ENCODE data around the gene ATF1.
"Not testable (repeated sequence)": the region's sequence is repeated elsewhere in the genome, so short reads cannot be mapped to it uniquely, and the experiment has no call there.

GRCh38 chr12:50855679-50856078 lies 91.8 kb downstream of the ATF1 start:
- not testable (repeated sequence) for TF ChIP-seq POLR2A (IDR thresholded peaks at IDR 0.05)
- TF ChIP-seq, protein P1, sequence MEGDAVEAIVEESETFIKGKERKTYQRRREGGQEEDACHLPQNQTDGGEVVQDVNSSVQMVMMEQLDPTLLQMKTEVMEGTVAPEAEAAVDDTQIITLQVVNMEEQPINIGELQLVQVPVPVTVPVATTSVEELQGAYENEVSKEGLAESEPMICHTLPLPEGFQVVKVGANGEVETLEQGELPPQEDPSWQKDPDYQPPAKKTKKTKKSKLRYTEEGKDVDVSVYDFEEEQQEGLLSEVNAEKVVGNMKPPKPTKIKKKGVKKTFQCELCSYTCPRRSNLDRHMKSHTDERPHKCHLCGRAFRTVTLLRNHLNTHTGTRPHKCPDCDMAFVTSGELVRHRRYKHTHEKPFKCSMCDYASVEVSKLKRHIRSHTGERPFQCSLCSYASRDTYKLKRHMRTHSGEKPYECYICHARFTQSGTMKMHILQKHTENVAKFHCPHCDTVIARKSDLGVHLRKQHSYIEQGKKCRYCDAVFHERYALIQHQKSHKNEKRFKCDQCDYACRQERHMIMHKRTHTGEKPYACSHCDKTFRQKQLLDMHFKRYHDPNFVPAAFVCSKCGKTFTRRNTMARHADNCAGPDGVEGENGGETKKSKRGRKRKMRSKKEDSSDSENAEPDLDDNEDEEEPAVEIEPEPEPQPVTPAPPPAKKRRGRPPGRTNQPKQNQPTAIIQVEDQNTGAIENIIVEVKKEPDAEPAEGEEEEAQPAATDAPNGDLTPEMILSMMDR (IDR thresholded peaks at IDR 0.05): not testable (repeated sequence)
